Measurements from ENCODE around the gene HLA-DQB2.
"Not testable (repeated sequence)": the region's sequence is repeated elsewhere in the genome, so short reads cannot be mapped to it uniquely, and the experiment has no call there.

HLA-DQB2 gene

GRCh38 chr6:32763421-32763820 is at the start of gene HLA-DQB2:
Gene HLA-DQB2 (minus strand): TSS chr6:32763532. CDS start chr6:32763470, 62 bp downstream.
- no peak for DNase-seq

GRCh38 chr6:32809171-32809570 is 45.8 kb upstream of the HLA-DQB2 start:
- DNase-seq = no peak

GRCh38 chr6:32807020-32807580 is 43.8 kb upstream of the HLA-DQB2 start:
- DNase-seq = no peak

GRCh38 chr6:32805404-32805803 is 42.1 kb upstream of the HLA-DQB2 start:
- not testable (repeated sequence) for DNase-seq

- DNase-seq = no peak
Observed at GRCh38 chr6:32803416-32803815, 40.1 kb upstream of the HLA-DQB2 start.

GRCh38 chr6:32799740-32800139 is 36.4 kb upstream of the HLA-DQB2 start:
- DNase-seq = no peak

- DNase-seq = no peak
Observed at GRCh38 chr6:32799168-32799567, 35.8 kb upstream of the HLA-DQB2 start.

GRCh38 chr6:32796848-32797776 is 33.8 kb upstream of the HLA-DQB2 start:
- no peak for DNase-seq

GRCh38 chr6:32794510-32794909 is 31.2 kb upstream of the HLA-DQB2 start:
- no peak for DNase-seq

- no peak for DNase-seq
Observed at GRCh38 chr6:32792901-32793435, 29.6 kb upstream of the HLA-DQB2 start.

- no peak for DNase-seq
Observed at GRCh38 chr6:32790306-32790705, 27.0 kb upstream of the HLA-DQB2 start.

GRCh38 chr6:32785781-32786533 is 22.6 kb upstream of the HLA-DQB2 start:
- DNase-seq = no peak

- not testable (repeated sequence) for DNase-seq
Observed at GRCh38 chr6:32782923-32783322, 19.6 kb upstream of the HLA-DQB2 start.

- DNase-seq = no peak
Observed at GRCh38 chr6:32779036-32779435, 15.7 kb upstream of the HLA-DQB2 start.

- no peak for DNase-seq
Observed at GRCh38 chr6:32775071-32775470, 11.7 kb upstream of the HLA-DQB2 start.

GRCh38 chr6:32774426-32774825 is 11.1 kb upstream of the HLA-DQB2 start:
- no peak for DNase-seq

GRCh38 chr6:32772656-32773055 is 9.3 kb upstream of the HLA-DQB2 start:
- DNase-seq = no peak

- no peak for DNase-seq
Observed at GRCh38 chr6:32764048-32764447, 716 bp upstream of the HLA-DQB2 start.

GRCh38 chr6:32761548-32761947 is 1.8 kb downstream of the HLA-DQB2 start:
- no peak for DNase-seq

GRCh38 chr6:32761072-32761471 is 2.3 kb downstream of the HLA-DQB2 start:
- DNase-seq = no peak

- no peak for DNase-seq
Observed at GRCh38 chr6:32759669-32760068, 3.7 kb downstream of the HLA-DQB2 start.

- no peak for DNase-seq
Observed at GRCh38 chr6:32752580-32752979, 10.8 kb downstream of the HLA-DQB2 start.

GRCh38 chr6:32745649-32746048 is 17.7 kb downstream of the HLA-DQB2 start:
- not testable (repeated sequence) for DNase-seq

Measured in NCI-H1436 treated with DMSO at 0.1 percent for 48 hours (cell line).